Gastroesophageal sphincter (tissue), 4 donors: Measurements from ENCODE around the gene FAM47E. TPM values are rescaled to one million over a fixed set of nuclear protein-coding genes. Genes with fewer than 3 reads are reported as not detected.

Source experiments
- ATAC-seq: fragments of 150-250 bp; one replicate; pipeline ENCODE4 v1.9.1; 2016; ENCODE audit warnings: mild to moderate bottlenecking, moderate library complexity
- H3K27ac ChIP-seq, 4 donors: fragments of 200-600 bp; sonication (generic) in 3 of 4; 1 replicate in 3 of 4; 2 replicates in 1 of 4; pipeline ENCODE4 v1.5.1; 2016 to 2019
- H3K27me3 ChIP-seq: fragments of 200-600 bp; sonication (generic); one replicate; pipeline ENCODE4 v1.5.1; 2019
- H3K36me3 ChIP-seq, 2 donors: fragments of 200-600 bp; sonication (generic); one replicate each; pipeline ENCODE4 v1.5.1; 2019; ENCODE audit warnings: control low read depth in 1 of 2
- H3K4me1 ChIP-seq, 3 donors: fragments of 200-600 bp; sonication (generic); 1 replicate in 2 of 3; 2 replicates in 1 of 3; pipeline ENCODE4 v1.5.1; 2016 to 2019; ENCODE audit warnings: control low read depth in 2 of 3
- H3K4me3 ChIP-seq, 2 donors: fragments of 200-600 bp; sonication (generic); one replicate each; pipeline ENCODE4 v1.5.1; 2019; ENCODE audit warnings: mild to moderate bottlenecking in 1 of 2, moderate library complexity in 1 of 2
- H3K9me3 ChIP-seq, 3 donors: fragments of 200-600 bp; sonication (generic); one replicate each; pipeline ENCODE4 v1.5.1; 2017 to 2019; ENCODE audit warnings: control low read depth in 2 of 3
- EP300 ChIP-seq: sonication (generic); formaldehyde crosslinking; IDR thresholded peaks from one replicate; pipeline ENCODE4 v1.6.1; 2017; ENCODE audit warnings: antibody characterized with exemption, mild to moderate bottlenecking
- POLR2A ChIP-seq, 2 donors: fragments of 450-650 bp; IDR thresholded peaks; one replicate each; pipeline ENCODE4 v1.6.1; 2017; ENCODE audit warnings: antibody characterized with exemption in 2 of 2, mild to moderate bottlenecking in 2 of 2, moderate library complexity in 1 of 2
- POLR2AphosphoS5 ChIP-seq: sonication (generic); formaldehyde crosslinking; IDR thresholded peaks from one replicate; pipeline ENCODE4 v1.6.1; 2017; ENCODE audit warnings: antibody characterized with exemption
- WGBS, 2 donors: methylation state at CpG; one replicate each; pipeline ENCODE4 v1.1.5; 2018; ENCODE audit warnings: low coverage in 1 of 2; 5-methylcytosine and 5-hydroxymethylcytosine counted together
- total RNA-seq, 4 donors: library from RNA; depleted of rRNA; stranded (reverse); fragments of >200 nt; gene quantifications; one replicate each; pipeline ENCODE4 v1.1.0, GENCODE V29; 2016
- TF ChIP-seq, protein P1 (sequence below), 4 experiments: fragments of 200-600 bp in 2 of 4; fragments of 450-650 bp in 2 of 4; sonication (generic) in 1 of 4; IDR thresholded peaks; one replicate each; pipeline ENCODE4 v1.5.1; 2017 to 2019; ENCODE audit warnings: antibody characterized with exemption in 4 of 4, mild to moderate bottlenecking in 2 of 4, moderate library complexity in 2 of 4

The FAM47E gene
- total RNA-seq, 4 donors from 2014 or later: 1.1 to 6.2 (median 4.0) TPM

DNA sequence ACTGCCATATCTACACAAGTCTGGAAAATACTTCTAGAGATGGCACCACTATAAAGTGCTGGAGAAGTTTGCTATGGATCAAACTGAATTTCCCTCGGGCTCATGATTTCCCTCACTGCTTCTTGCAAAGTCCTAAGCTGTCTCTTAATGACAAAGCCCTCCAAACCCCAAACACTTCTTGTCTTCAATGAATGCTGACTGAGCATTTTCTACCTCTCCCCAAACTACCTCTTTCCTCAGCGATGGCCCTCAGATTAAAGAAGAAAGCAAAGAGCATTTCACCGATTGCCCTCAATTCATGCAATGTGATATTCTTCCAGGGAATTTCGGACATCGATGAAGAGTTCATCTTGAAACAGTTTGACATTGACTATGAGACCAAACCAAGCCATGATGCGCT, 19.7 kb downstream of the FAM47E start:
- WGBS, 2 donors: 93 to 94% methylated on average over 3 to 6 of the region's 6 CpGs
- TF ChIP-seq POLR2A (IDR thresholded peaks at IDR 0.05) (no peak), POLR2AphosphoS5 (no peak), EP300 (no peak)
- TF ChIP-seq, protein P1, sequence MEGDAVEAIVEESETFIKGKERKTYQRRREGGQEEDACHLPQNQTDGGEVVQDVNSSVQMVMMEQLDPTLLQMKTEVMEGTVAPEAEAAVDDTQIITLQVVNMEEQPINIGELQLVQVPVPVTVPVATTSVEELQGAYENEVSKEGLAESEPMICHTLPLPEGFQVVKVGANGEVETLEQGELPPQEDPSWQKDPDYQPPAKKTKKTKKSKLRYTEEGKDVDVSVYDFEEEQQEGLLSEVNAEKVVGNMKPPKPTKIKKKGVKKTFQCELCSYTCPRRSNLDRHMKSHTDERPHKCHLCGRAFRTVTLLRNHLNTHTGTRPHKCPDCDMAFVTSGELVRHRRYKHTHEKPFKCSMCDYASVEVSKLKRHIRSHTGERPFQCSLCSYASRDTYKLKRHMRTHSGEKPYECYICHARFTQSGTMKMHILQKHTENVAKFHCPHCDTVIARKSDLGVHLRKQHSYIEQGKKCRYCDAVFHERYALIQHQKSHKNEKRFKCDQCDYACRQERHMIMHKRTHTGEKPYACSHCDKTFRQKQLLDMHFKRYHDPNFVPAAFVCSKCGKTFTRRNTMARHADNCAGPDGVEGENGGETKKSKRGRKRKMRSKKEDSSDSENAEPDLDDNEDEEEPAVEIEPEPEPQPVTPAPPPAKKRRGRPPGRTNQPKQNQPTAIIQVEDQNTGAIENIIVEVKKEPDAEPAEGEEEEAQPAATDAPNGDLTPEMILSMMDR (IDR thresholded peaks at IDR 0.05): no peak
- no peak for ATAC-seq

DNA sequence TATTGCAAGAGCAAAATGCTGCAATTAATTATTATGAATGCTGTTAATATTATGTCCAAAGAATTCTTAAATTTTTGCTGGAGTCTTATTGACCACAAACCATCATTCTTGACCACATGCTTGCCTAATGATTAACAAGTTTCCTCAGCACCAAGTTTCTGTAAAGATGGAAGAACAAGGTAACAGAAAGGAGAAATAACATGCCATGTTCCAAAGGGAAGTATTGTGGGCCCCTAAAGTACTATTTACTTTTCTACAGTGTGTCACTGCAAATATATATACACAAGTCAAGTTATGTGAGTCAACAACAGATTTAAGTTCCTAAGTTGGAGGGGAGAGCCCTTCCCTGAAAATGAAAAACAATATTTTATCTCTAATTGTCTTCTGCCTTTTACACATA, 20.6 kb downstream of the FAM47E start:
- H3K27ac ChIP-seq: no peak overlapping the region
- ATAC-seq: no peak

More for the DNA sequence above, 19.7 kb downstream of the FAM47E start:
- Histone ChIP-seq H3K27me3 (no peaks in the 10 kb centered on the region), H3K4me3 (no peak overlapping the region), H3K36me3 (peaks cover 0 to 7% of the 10 kb centered on the region in 2 donors), H3K4me1 (no peaks in the 10 kb centered on the region), H3K27ac (no peak overlapping the region), H3K9me3 (no peaks in the 10 kb centered on the region)

DNA sequence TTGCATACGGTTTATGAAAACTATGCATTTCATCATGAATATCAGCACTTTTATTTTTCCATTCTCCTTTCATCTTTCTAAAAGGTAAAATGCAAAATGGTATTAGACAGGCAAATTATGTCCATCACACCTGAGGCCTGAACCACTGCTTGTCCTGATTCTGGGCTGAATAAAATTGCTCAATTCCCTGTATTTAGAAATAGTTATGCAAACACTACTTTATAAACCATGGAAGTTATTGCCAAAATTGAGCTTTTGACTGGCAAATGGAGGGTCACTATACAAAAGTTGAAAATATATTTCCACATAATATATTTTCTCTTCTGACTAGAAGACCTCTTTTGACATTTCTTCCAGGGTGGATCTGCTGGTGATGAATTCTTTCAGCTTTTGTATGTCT, 21.1 kb downstream of the FAM47E start:
- 52 to 89% methylated on average over 1 of the region's 1 CpG for WGBS, 2 donors

More for the DNA sequence above, 20.6 kb downstream of the FAM47E start:
- H3K36me3 ChIP-seq: peaks cover 0 to 5% of the 10 kb centered on the region in 2 donors
- TF ChIP-seq, protein P1 (IDR thresholded peaks at IDR 0.05): no peak
- TF ChIP-seq EP300: no peak
- TF ChIP-seq POLR2A (IDR thresholded peaks at IDR 0.05): no peak
- TF ChIP-seq POLR2AphosphoS5: no peak
- no peaks in the 10 kb centered on the region for H3K4me1 ChIP-seq
- H3K27me3 ChIP-seq: no peaks in the 10 kb centered on the region
- no peaks in the 10 kb centered on the region for H3K9me3 ChIP-seq
- H3K4me3 ChIP-seq: no peak overlapping the region

DNA sequence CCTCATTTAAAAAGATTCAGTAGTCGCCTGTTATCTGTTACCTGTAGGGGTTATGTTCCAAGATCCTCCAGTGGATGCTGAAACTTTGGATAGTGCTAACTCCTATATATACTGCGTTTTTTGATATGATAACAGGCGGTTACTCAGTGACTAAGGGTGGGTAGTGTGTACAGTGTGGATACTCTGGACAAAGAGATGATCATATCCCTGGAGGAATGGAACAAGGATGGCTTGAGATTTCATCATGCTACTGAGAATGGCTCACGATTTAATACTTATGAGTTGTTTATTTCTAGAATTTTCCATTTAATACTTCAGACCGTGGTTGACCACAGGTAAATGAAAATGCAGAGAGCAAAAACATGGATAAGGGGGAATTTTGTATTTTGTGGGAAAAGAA, 21.5 kb downstream of the FAM47E start:
- Histone ChIP-seq H3K36me3 (peaks cover 0 to 5% of the 10 kb centered on the region in 2 donors), H3K4me3 (no peak overlapping the region), H3K27me3 (no peaks in the 10 kb centered on the region), H3K27ac (no peak overlapping the region), H3K4me1 (no peaks in the 10 kb centered on the region), H3K9me3 (no peaks in the 10 kb centered on the region)
- TF ChIP-seq EP300 (no peak), POLR2A (IDR thresholded peaks at IDR 0.05) (no peak), POLR2AphosphoS5 (no peak)
- TF ChIP-seq, protein P1 (IDR thresholded peaks at IDR 0.05): no peak
- 67 to 76% methylated on average over 3 to 5 of the region's 5 CpGs for WGBS, 2 donors
- no peak for ATAC-seq

More for the DNA sequence above, 21.1 kb downstream of the FAM47E start:
- Histone ChIP-seq H3K4me1 (no peaks in the 10 kb centered on the region), H3K27ac (no peak overlapping the region), H3K27me3 (no peaks in the 10 kb centered on the region), H3K9me3 (no peaks in the 10 kb centered on the region), H3K36me3 (peaks cover 0 to 5% of the 10 kb centered on the region in 2 donors), H3K4me3 (no peak overlapping the region)
- TF ChIP-seq, protein P1 (IDR thresholded peaks at IDR 0.05): no peak
- no peak for ATAC-seq

DNA sequence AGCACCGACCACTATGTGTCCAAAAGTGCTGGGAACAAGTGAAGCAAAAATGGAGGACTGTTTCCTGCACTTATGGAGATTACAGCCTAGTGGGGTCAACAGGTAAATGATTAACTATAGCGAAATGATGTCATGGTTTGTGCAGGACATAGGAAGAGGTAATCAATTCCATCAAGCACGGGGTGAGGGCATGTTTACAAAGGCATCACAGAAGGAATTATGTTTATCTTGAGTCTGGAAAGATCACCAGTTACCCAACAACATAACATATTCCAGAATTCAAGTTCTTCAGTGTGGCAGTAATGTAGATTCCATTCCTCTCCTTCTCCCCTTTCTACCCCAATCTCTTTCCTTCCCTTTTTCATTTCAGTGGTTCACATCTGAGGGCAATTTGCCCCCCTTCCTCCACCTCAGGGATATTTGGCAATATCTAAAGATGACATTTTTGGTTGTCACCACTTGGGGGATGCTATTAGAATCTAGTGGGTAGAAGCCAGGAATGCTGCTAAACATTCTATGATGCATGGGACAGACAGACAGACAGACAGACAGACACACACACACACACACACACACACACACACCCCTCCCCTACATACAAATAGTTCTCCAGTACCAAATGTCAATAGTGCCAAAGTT, 24.1 kb downstream of the FAM47E start:
- TF ChIP-seq POLR2AphosphoS5 (no peak), EP300 (no peak), POLR2A (IDR thresholded peaks at IDR 0.05) (no peak)
- TF ChIP-seq, protein P1 (IDR thresholded peaks at IDR 0.05): no peak
- 74 to 81% methylated on average over 3 of the region's 3 CpGs for WGBS, 2 donors
- Histone ChIP-seq H3K36me3 (peaks cover 0 to 5% of the 10 kb centered on the region in 2 donors), H3K9me3 (no peaks in the 10 kb centered on the region), H3K27ac (no peak overlapping the region), H3K4me1 (no peaks in the 10 kb centered on the region), H3K27me3 (no peaks in the 10 kb centered on the region), H3K4me3 (no peak overlapping the region)
- no peak for ATAC-seq
